HT1080 (cell line): ENCODE measurements around the gene CEP128. TPM values are rescaled to one million over a fixed set of nuclear protein-coding genes. Genes with fewer than 3 reads are reported as not detected.
A peak's percentile ranks its signal among the peaks of the same experiment; 100 is the strongest.

Source experiments
- DNase-seq: peaks from one replicate; pipeline ENCODE4 v3.0.0-alpha.2; 2015; ENCODE audit warnings: low read depth
- total RNA-seq: library from RNA; depleted of rRNA; stranded (reverse); fragments of >200 nt; shearing (Covaris generic); gene quantifications from 2 replicates; pipeline ENCODE4 v1.2.3, GENCODE V29; 2014

Gene CEP128
- total RNA-seq, 1 experiment from 2014 or later, result 5.0 TPM

DNA sequence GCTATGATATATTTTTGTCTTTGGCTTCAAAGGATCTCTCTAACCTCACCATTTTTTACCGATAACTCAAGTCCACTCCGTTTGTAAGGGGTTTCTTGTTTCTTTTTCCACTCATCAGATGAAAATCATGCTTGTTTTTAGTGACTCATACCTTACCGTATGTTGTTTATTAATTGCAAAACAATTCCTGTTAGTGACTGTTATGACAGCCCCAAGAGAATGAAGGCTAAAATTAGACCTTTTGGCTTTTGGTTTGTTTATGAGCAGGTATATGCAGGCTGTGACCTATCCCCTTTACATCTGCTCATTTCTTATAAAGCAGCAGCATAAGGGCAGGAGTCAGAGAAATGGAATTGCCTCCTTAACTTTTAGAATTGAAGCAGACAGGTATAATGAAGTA, 319.8 kb downstream of the CEP128 start:
- peak; percentile 29 for DNase-seq

DNA sequence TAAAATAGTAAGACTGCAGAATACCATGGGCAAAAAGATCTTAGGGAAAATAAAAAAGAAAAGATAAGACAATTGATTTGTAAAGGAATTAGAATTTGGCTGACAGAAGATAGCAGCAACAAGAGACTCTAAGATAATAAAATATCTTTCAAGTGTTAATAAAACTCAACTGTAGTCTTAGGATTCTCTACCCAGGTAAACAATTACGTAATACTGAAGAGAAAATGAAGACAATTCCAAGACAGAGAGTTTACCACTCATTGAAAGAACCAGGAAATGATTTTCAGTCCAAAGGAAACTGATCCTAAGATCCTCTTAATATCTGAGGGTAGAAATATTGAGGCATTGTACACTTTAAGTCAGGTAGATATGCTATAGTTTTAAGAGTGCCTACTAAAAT, 321.1 kb downstream of the CEP128 start:
- DNase-seq, result no peak

DNA sequence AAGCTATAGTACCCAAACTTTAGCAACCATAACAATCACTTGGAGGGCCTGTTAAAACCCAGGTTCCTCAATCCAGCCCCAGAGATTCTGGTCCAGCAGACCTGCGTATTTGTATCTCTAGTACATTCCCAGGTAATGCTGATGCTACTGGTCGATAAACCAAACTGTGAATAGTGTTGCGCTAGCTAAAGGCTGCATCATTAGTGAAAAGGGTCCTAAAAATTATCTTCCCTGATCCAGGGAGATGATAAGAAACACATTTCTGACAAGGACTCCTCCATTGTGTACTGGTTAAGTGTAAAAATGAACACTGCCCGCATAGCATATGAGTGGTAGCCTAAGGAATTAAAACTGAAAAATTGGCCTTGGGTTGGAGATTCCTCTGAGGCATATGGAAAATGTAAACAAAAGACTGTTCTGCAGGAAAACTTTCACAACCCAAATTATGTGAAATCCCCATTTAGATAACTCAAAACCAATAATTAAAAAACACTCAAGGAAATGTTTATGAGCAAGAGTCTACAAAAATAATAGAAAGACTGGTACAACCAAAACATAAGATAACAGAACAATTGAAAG, 322.7 kb downstream of the CEP128 start:
- DNase-seq, result no peak

DNA sequence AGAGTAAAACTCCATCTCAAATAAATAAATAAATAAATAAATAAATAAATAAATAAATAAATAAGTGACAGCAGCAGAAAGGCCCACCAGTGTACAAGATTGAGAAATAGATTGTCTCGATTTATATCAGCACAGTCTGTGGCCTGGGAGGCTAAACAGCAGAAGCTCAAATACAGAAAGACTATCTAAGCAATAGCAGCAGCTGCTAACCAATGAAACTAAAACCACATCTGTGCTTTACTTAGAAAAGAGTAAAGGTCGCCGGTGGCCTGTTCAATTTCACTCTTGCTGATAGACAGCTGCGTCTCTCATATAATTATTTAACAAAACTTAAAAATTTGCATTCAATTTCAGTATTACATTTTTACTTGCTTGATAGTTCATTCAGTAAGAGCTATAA, 325.7 kb downstream of the CEP128 start:
- DNase-seq, result no peak

DNA sequence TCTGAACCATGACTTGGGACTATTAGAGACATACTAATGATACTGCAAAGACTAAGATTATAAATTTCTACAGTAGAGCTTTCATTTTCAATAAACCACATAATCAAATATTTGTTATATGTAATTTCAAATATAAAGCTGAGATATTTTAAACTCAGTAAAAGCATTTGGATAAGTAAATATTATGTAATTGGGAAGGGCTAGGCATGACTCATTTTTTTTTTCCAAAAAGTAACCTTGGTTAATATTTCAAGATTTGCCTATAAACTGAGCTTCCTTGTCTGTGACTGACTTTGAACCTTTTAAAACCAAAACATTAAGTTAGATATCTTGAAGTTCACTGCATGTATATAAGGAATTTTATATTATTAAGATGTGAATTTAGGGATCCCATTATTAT, 332.5 kb downstream of the CEP128 start:
- no peak for DNase-seq

DNA sequence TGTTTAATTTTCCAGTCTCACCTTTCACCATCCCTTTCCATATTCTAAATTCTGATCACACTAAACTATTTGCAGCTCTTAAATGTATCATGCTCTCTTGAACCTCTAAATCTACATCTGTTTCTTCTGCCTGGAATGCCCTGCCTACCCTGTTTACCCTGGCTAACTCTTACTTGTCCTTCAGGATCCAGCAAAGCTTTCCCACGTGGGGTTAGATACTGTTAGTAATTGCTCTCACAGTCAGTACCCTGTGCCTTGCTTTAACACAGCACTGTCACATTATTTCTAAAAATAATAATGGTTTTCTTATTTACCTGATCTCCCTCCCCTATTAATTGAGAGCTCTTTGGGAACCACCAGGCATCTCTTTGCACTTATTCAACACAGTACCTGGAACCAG, 333.0 kb downstream of the CEP128 start:
- DNase-seq, result no peak

DNA sequence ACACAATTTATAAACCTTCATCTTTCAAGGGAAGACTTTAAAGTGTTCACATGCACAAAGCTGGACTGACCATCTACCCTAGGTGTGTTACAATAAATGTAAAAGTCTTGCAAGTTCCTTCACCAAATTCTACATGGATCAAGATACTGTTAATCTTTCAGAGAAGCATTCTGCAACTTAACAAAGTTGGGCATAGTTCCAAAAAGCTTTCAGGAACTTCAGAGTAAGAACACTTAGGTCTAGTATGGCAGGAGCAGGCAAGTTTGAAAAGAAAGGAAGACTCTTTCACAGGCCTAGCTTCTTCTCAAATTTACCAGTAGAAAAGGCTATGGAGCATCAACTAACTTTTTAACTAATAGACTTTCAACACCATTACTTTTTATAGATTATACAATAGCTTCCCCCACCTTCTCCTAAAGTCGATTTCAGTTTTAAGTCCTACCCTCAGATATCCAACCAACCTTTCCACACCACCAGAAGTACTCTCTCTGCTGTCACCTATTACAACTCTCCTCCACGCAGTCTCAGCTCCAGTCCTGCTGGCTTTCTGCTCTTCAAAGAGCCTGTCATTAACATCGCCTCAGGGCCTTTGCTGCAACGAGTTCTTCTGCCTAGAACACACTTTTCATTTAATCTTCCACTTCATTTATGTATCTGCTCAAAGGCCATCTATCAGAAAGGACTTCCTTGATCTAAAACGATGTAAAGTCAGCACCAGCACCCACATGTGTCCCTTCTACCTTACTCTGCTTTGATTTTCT, 333.9 kb downstream of the CEP128 start:
- DNase-seq, result no peak

DNA sequence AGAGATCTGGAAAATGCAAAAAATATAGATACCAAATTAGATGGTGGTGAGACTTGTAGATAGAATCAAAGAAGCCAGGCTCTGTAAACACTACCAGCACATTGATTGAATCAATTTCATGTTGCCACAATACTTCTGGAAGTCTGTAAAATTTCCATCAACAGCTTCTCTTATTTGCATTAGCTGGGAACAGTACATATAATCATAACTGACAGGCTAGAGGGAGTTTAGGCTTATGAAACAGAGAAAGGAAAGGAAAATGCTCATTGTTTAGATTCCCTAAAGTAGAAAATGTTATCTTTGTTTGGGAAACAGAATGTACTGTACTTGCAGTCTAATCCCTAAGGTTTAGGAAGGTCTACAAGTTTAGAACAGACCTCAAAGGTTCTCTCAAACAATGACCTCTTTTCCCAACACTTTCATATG, 335.2 kb downstream of the CEP128 start:
- no peak for DNase-seq

DNA sequence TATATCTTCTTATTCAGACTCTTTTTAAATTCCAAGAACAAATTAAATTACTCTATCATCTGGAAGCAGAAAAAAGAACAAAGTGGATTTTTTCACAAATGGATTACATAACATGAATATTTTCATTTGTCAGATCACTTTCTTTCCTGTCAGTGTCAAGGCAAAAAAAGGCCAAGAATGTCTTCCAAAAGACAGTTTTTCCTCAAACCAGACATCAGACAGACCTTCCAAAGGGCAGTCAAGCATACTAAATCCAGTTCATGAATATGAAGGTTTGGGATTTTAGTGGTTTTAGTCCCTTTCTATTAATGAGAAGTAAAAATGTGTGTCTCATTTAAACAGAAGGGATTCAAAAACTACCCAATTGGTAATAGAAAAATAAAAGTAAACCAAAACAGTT, 336.0 kb downstream of the CEP128 start:
- no peak for DNase-seq

DNA sequence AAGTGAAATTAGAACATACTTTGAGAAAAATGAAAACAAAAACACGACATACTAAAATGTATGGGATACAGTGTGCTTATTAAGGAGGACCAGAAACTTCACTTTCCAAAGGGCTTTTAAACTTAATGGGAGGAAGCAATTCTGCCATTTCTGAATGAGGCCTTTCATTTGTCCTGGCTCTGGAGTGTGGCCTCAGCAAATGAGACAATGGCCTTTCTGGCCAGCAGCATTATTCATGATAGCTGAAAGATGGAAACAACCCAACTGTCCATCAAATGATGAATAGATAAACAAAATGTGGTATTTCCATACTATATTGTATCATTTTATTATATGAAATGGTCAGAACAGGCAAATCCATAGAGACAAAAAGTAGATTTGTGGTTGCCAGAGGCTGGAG, 338.6 kb downstream of the CEP128 start:
- DNase-seq, result no peak

DNA sequence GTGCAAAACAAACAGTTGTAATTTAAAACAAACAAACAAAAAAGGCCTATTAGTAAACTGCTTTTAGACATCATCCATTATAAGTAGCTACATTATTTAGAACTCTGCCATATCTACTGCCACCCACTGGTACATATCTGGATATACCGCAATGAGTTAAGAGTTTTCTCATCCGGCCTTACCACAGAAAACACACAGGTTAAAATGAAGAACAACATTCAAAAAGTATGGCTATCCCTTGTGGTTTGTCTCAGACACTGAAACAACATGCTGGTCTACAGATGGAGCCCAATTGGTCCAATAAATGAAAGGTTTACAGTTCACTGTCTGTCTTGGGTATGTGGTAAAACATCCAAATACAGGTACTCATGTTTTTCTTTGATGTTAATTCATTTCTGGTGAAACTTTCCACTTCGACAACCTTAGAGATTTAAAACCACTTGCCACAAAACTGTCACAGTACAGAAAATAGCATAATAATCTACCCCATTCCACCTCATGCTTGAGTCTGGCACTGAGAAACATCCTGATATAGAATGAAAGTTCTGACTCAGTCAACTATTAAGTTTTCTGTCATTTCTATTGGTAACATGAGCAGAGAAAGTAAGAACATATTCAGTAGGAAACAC, 354.3 kb downstream of the CEP128 start:
- peak; percentile 46 for DNase-seq

DNA sequence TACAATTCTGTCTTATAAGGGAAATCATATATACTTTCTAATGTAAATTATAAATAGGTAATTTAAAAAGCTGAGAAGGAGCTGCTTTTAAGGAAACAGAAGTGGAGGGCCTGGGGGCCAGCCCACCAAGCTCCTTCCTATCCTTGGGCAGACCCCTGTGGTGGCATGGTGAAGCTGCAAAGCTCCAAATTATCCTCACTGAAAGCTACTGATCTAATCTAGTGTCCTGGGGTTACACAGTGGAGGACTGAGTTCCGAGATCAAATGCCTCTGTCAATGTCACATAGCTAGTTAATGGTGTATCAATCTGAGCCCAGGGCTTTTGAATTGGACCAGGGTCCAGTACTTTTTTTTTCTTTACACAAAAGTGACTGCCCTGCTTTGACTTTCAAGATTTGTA, 355.4 kb downstream of the CEP128 start:
- no peak for DNase-seq

DNA sequence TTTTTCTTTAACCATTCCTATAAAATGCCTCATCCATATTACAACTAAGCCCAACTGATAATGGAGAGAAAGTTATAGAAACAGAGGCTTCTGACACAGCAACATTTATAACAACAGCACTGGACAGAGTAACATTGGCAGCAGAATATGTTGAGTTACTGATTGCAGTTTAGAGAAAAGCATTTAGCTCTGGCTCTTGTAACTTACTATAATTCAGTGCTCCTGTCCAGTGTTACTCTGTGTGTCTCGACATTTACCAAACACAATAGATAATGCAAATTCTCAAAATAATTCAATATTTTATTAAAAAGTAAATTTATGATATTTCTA, 356.1 kb downstream of the CEP128 start:
- DNase-seq, result no peak

DNA sequence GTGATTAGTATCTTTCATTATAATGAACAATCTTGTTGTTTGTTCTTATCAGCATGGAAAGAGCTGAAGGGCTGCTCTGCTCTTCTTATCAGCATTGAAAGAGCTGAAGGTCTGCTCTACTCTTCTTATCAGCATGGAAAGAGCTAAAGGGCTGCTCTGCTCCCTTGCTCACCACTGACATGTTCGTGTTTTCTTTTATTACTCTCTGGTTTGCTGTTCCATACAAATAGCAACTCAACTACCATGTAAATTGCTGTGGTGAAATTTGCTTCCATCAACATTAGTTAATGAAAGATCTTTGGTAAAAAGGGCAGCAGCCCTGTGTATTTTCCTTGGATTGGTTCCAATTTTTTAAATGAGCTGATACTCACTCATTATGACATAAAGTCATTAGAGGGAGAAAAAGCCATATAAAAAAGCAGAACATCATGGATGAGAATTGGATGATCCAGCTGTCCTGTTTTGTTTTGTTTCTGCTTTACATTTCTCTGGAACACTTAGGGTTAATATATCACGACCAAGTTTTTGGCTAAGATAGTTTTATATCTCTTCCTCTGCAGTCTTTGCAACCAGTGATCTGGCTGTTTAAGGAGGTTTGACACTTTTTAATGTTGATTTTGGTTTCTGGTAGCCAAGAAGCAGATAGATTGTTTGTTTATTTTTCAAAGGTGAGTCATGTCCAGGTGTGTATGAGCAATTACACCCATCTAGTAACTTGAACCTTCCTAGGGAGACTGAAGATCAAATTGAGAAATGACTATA, 356.6 kb downstream of the CEP128 start:
- peak; percentile 57 for DNase-seq

DNA sequence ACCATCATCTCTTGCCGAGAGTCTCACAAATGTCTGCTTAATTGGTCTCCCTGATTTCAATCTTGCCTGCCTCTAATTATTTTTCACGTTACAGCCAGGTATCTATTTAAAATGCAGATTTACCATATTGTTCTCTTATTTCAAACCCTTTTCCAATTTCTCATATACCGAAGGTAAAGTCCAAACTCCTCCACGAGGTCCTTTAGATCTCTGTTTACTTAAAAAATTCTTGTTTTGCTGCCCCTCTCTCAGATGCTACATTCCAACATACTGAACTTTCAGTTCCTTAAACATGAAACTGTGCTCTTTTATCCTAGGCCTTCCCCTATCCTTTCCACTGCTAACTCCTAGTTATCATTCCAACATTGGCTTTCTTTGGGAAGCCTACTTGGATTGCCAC, 363.9 kb downstream of the CEP128 start:
- DNase-seq, result no peak

DNA sequence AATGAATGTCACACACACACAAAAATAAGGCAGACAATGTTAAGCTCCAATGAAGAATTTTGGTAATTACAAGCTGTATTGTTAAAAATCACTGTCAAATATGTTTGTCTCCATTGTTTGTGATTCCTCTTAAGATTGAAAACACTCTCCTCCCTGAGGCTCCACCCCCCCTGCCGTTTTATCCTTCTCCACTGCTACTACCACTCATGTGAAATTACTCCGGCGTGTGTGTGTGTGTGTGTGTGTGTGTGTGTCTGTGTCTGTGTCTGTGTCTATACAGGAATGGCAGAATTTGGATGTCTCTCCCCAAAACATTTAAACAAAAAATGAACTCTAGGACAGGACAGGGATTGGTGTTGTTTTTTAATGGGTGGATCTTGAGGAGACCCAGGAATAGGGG, 365.1 kb downstream of the CEP128 start:
- no peak for DNase-seq

DNA sequence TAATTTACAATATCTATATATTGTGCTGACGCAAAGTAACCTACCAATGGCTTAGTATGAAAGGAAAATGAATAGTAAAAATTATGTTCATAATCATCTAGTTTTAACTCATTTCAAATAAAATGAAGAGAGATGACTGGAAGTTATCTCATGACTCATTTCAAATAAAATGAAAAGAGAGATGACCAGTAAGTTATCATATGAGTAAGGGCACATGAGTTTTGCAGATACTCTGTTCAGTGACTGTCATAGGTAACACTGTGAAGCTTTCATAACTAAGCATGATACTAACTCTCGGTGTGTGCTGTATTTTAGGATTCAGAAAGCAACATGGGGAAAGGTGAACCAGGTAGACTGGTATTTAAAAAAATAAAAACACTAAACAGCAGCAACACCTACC, 365.8 kb downstream of the CEP128 start:
- DNase-seq, result no peak

DNA sequence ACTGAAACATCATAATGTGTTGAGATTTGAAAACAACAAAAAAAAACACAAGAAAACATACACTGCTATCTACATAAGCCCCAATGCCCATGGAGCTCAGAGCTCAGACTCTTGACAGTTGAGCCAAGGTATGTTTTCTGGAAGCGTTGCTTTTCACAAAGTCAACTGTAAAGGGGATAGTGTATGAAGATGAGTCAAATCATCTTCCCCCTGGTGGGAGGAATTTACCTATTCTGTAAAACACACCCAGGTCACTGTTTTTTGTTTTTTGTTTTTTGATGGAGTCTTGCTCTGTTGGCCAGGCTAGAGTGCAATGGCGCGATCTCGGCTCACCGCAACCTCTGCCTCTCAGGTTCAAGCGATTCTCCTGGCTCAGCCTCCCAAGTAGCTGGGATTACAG, 368.9 kb downstream of the CEP128 start:
- no peak for DNase-seq

DNA sequence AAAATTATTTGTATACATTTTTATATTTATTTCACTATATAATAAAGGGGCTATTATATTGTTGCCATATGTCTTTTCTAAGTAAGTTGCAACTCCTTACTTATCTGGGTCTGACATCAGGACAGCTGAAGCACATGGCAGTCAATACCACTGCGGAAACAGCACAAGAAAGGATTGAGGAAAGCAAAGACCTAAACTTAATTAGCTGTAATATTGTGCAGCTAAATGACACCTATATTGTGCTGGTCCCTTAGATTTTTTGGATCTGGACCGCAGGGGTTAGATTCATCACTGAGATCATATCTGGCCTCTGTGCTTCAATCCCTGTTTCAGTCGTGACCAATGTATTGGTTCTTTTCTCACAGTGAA, 370.6 kb downstream of the CEP128 start:
- no peak for DNase-seq

DNA sequence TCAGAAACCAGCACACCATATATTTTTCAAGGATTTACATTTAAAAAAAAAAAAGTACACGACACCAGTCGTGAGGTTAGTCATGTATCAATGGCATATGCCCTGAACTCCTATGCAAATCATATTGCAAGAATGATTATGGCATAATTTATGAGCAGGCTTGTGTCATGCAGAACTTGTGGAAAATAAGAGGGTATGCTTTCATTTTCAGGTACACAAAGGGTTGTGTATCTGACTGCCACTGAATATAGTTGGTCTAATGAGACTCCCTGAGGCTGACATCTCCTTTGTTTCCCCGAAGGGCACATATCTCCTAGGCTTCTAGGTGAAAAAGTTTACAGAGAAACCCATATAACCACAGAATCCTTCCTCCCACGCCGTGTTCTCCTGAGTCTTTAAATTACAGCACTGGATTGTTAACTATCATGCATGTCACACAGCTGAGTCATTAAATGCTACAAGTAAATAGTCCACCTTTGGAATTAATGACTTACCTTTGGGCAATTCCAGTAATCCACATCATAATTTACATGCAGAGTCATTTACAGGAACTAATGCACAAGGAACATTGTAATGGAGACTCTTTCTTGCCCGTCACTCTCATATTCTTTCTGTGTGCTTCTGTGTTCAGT, 373.5 kb downstream of the CEP128 start:
- DNase-seq, result peak; percentile 49

DNA sequence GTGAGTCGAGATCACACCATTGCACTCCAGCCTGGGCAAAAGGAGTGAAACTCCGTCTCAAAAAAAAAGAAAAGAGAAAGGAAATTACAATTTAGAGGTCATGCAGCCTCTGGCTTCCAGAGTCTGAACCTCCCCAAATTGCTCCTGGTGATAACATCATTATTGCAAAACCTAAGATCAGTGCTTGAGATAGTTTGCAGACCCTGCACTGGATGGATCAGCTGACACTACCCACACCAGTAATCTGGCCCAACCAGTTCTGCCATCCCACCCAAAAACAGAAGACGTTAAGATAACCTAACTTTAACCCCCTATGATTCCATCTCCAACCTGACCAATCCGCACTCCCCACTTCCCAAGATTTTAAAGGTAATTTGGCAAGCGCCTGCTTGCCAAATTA, 376.5 kb downstream of the CEP128 start:
- DNase-seq, result no peak

DNA sequence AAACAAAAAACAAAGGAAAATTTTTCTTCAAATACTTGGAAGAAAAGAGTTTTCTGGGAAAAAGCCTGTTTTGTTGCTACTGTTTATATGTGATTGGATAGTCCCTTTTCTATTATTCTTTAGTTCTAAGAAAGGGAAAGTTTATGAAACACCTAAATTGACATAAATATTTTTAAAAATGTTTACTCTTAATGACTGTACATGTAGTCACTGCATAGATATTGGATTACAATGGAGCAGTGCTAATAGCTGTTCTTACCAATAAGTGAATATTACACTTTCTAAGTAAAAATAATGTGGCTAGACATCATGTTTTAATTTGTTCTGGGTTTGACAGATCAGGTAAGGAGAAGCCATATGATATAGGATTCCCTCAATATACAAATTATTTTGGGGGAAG, 377.5 kb downstream of the CEP128 start:
- no peak for DNase-seq
